HCT116 (cell line): Measurements from ENCODE around the gene PRR27.

Experiments used
- CTCF ChIP-seq, 3 experiments: fragments of 200-600 bp in 1 of 3; sonication (generic) in 1 of 3; IDR thresholded peaks in 2 of 3; conservative IDR thresholded peaks in 1 of 3; 2 replicates each; pipeline ENCODE4 v1.5.1; 2012 to 2017; ENCODE audit warnings: low read depth in 2 of 3, low read length in 2 of 3, antibody characterized with exemption in 1 of 3, borderline replicate concordance in 1 of 3, control low read depth in 1 of 3, mild to moderate bottlenecking in 1 of 3, mixed read lengths in 1 of 3, mixed run types in 1 of 3, moderate library complexity in 1 of 3; ENCODE audit not compliant: insufficient read depth in 1 of 3
- EZH2phosphoT487 ChIP-seq: fragments of 200-600 bp; IDR thresholded peaks from 2 replicates; pipeline ENCODE4 v1.6.1; 2018; ENCODE audit warnings: antibody characterized with exemption, borderline replicate concordance
- JUND ChIP-seq: IDR thresholded peaks from 2 replicates; pipeline ENCODE4 v1.6.1; 2012
- POLR2AphosphoS5 ChIP-seq: IDR thresholded peaks from 2 replicates; pipeline ENCODE4 v1.6.1; 2011; ENCODE audit warnings: mild to moderate bottlenecking, low read depth, low read length, moderate library complexity

- no peak for TF ChIP-seq CTCF (IDR thresholded peaks at IDR 0.05 in 2 of 3, conservative IDR thresholded peaks at IDR 0.05 in 1 of 3; ENCODE audit: borderline replicate concordance in 1 of 3, insufficient read depth in 1 of 3, low read depth in 2 of 3, low read length in 2 of 3)
- no peak for TF ChIP-seq JUND
- TF ChIP-seq POLR2AphosphoS5 = no peak
- no peak for TF ChIP-seq EZH2phosphoT487
These were observed 4.5 kb downstream of the PRR27 start for GRCh38 chr4:70158576-70158975.
